ENCODE measurements around the gene TRIM38.

DNA sequence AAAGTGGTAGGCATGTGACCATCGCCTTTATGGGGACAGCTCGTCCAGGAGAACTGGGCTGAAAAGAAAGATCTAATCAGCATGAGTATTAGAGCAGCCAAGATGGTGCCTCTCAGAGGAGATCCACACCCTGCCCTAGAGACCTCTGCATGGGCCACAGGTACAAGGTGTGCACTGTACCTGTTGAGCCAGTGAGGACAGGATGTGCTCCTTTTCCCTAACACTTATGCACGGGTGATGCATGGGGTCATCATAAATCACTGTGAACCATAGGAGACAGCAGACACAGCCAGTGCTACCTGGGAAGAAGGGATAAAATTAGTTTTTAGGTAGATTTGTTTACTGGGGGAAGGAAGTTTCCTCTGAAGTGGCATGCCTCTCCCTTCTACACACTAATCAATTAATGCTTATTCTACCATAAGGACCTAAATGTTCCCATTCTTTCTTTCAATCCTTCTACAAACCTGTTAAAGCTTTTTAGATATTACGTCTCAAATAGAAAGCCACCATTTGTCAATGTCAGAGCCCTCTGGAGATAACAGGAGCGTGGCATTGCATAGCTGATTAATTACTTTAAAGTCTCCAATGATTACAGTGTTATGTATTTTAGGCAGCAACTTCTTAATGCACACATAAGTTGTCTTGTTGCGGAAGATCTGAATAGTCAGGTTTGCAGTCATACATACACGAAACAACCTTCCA, 45.7 kb upstream of the TRIM38 start:
- TF ChIP-seq EZH2 (IDR thresholded peaks at IDR 0.05) (no peak), POLR2AphosphoS5 (IDR thresholded peaks at IDR 0.05; ENCODE audit: borderline replicate concordance, low read depth, low read length) (no peak)

Measured in SK-N-MC (cell line).